ENCODE results near the gene GABBR1.
"Not testable (repeated sequence)": the region's sequence is repeated elsewhere in the genome, so short reads cannot be mapped to it uniquely, and the experiment has no call there.

The GABBR1 gene

GRCh38 chr6:29632789-29633533 lies at the start of gene GABBR1:
Gene GABBR1 (minus strand): TSS chr6:29633183. CDS start chr6:29632385, 798 bp downstream.
- peaks cover 54% of the 10 kb centered on the region for H3K4me1 Mint-ChIP-seq
- H3K27ac Mint-ChIP-seq: peak within 1 kb of the TSS; percentile 75 to 83
- peak within 1 kb of the TSS; percentile 86 to 89 for H3K4me3 Mint-ChIP-seq
- DNase-seq (peak; percentile 44 to 48), ATAC-seq (peak; percentile 77)
- H3K9me3 Mint-ChIP-seq: no peaks in the 10 kb centered on the region
- H3K27me3 Mint-ChIP-seq: peaks cover 14% of the 10 kb centered on the region

GRCh38 chr6:29681811-29682210 lies 48.8 kb upstream of the GABBR1 start:
- Mint-ChIP-seq H3K27ac (no peak overlapping the region), H3K4me3 (no peak overlapping the region), H3K4me1 (peaks cover 35% of the 10 kb centered on the region), H3K27me3 (peaks cover 19% of the 10 kb centered on the region), H3K9me3 (no peaks in the 10 kb centered on the region)
- ATAC-seq: no peak
- no peak for DNase-seq

GRCh38 chr6:29680904-29681303 lies 47.9 kb upstream of the GABBR1 start, which contains the start of gene ZFP57:
Gene ZFP57 (minus strand): TSS chr6:29681152. CDS start chr6:29677003, 4,149 bp downstream.
- no peak for DNase-seq

GRCh38 chr6:29680416-29680815 lies 47.4 kb upstream of the GABBR1 start:
- no peaks in the 10 kb centered on the region for H3K9me3 Mint-ChIP-seq
- peak overlapping the region in 1 of 2 donors; percentile 34 for H3K27ac Mint-ChIP-seq
- peaks cover 19% of the 10 kb centered on the region for H3K27me3 Mint-ChIP-seq
- peak overlapping the region; percentile 55 to 82 for H3K4me3 Mint-ChIP-seq
- DNase-seq (no peak), ATAC-seq (no peak)
- H3K4me1 Mint-ChIP-seq: peaks cover 39% of the 10 kb centered on the region

More at GRCh38 chr6:29680904-29681303, 47.9 kb upstream of the GABBR1 start, which contains the start of gene ZFP57:
- H3K27me3 Mint-ChIP-seq: peaks cover 19% of the 10 kb centered on the region
- no peaks in the 10 kb centered on the region for H3K9me3 Mint-ChIP-seq
- H3K4me3 Mint-ChIP-seq: peak within 1 kb of the TSS; percentile 55 to 82
- peak within 1 kb of the TSS; percentile 33 to 34 for H3K27ac Mint-ChIP-seq
- peaks cover 39% of the 10 kb centered on the region for H3K4me1 Mint-ChIP-seq
- ATAC-seq: no peak

GRCh38 chr6:29679962-29680361 lies 47.0 kb upstream of the GABBR1 start:
- Mint-ChIP-seq H3K4me1 (peaks cover 39% of the 10 kb centered on the region), H3K4me3 (peak overlapping the region; percentile 55 to 82), H3K27me3 (peaks cover 19% of the 10 kb centered on the region), H3K9me3 (no peaks in the 10 kb centered on the region), H3K27ac (no peak overlapping the region)
- ATAC-seq (no peak), DNase-seq (no peak)

- Mint-ChIP-seq H3K9me3 (no peaks in the 10 kb centered on the region), H3K27ac (no peak overlapping the region)
Observed at GRCh38 chr6:29678114-29678513, 45.1 kb upstream of the GABBR1 start.

GRCh38 chr6:29676981-29677601 lies 44.1 kb upstream of the GABBR1 start:
- Mint-ChIP-seq H3K4me3 (no peak overlapping the region), H3K27me3 (peaks cover 24% of the 10 kb centered on the region), H3K9me3 (no peaks in the 10 kb centered on the region), H3K27ac (peak overlapping the region in 1 of 2 donors; percentile 78), H3K4me1 (peaks cover 32% of the 10 kb centered on the region)
- DNase-seq (no peak), ATAC-seq (no peak)

More at GRCh38 chr6:29678114-29678513, 45.1 kb upstream of the GABBR1 start:
- no peak overlapping the region for H3K4me3 Mint-ChIP-seq
- H3K4me1 Mint-ChIP-seq: peaks cover 32% of the 10 kb centered on the region
- peaks cover 19% of the 10 kb centered on the region for H3K27me3 Mint-ChIP-seq
- ATAC-seq (peak; percentile 50), DNase-seq (no peak)

GRCh38 chr6:29675561-29675960 lies 42.6 kb upstream of the GABBR1 start:
- Mint-ChIP-seq H3K27me3 (peaks cover 29% of the 10 kb centered on the region), H3K4me1 (peaks cover 31% of the 10 kb centered on the region), H3K9me3 (no peaks in the 10 kb centered on the region), H3K27ac (no peak overlapping the region), H3K4me3 (no peak overlapping the region)
- no peak for ATAC-seq
- DNase-seq: no peak

GRCh38 chr6:29674008-29674407 lies 41.0 kb upstream of the GABBR1 start:
- no peak overlapping the region for H3K27ac Mint-ChIP-seq
- no peak overlapping the region for H3K4me3 Mint-ChIP-seq
- ATAC-seq: no peak
- peaks cover 19% of the 10 kb centered on the region for H3K4me1 Mint-ChIP-seq
- no peaks in the 10 kb centered on the region for H3K9me3 Mint-ChIP-seq
- peaks cover 23% of the 10 kb centered on the region for H3K27me3 Mint-ChIP-seq
- DNase-seq: no peak

GRCh38 chr6:29673161-29673560 lies 40.2 kb upstream of the GABBR1 start:
- ATAC-seq: no peak
- H3K9me3 Mint-ChIP-seq: no peaks in the 10 kb centered on the region

GRCh38 chr6:29672116-29672515 lies 39.1 kb upstream of the GABBR1 start:
- H3K27ac Mint-ChIP-seq, H3K9me3 Mint-ChIP-seq, H3K4me1 Mint-ChIP-seq, ATAC-seq, H3K4me3 Mint-ChIP-seq, DNase-seq: not testable (repeated sequence)
- peaks cover 39% of the 10 kb centered on the region for H3K27me3 Mint-ChIP-seq

More at GRCh38 chr6:29673161-29673560, 40.2 kb upstream of the GABBR1 start:
- peaks cover 30% of the 10 kb centered on the region for H3K27me3 Mint-ChIP-seq
- no peak overlapping the region for H3K4me3 Mint-ChIP-seq
- peaks cover 16% of the 10 kb centered on the region for H3K4me1 Mint-ChIP-seq
- no peak overlapping the region for H3K27ac Mint-ChIP-seq
- no peak for DNase-seq

GRCh38 chr6:29671026-29671425 lies 38.0 kb upstream of the GABBR1 start:
- H3K4me3 Mint-ChIP-seq: no peak overlapping the region
- H3K27me3 Mint-ChIP-seq: peaks cover 39% of the 10 kb centered on the region
- H3K9me3 Mint-ChIP-seq: no peaks in the 10 kb centered on the region
- no peak for DNase-seq
- no peak overlapping the region for H3K27ac Mint-ChIP-seq
- ATAC-seq: no peak
- no peaks in the 10 kb centered on the region for H3K4me1 Mint-ChIP-seq

- H3K4me3 Mint-ChIP-seq: no peak overlapping the region
- peaks cover 47% of the 10 kb centered on the region for H3K27me3 Mint-ChIP-seq
- no peak for DNase-seq
- H3K4me1 Mint-ChIP-seq: no peaks in the 10 kb centered on the region
- ATAC-seq: no peak
- no peak overlapping the region for H3K27ac Mint-ChIP-seq
- no peaks in the 10 kb centered on the region for H3K9me3 Mint-ChIP-seq
Observed at GRCh38 chr6:29667158-29667557, 34.2 kb upstream of the GABBR1 start.

GRCh38 chr6:29666826-29667130 lies 33.8 kb upstream of the GABBR1 start:
- Mint-ChIP-seq H3K4me1 (no peaks in the 10 kb centered on the region), H3K27me3 (peaks cover 47% of the 10 kb centered on the region), H3K4me3 (no peak overlapping the region), H3K9me3 (no peaks in the 10 kb centered on the region), H3K27ac (no peak overlapping the region)
- ATAC-seq (no peak), DNase-seq (no peak)

GRCh38 chr6:29665942-29666825 lies 33.2 kb upstream of the GABBR1 start:
- no peak overlapping the region for H3K27ac Mint-ChIP-seq
- DNase-seq: no peak
- no peak for ATAC-seq
- no peaks in the 10 kb centered on the region for H3K4me1 Mint-ChIP-seq
- no peaks in the 10 kb centered on the region for H3K9me3 Mint-ChIP-seq
- no peak overlapping the region for H3K4me3 Mint-ChIP-seq
- H3K27me3 Mint-ChIP-seq: peaks cover 48% of the 10 kb centered on the region

Data from stimulated activated naive CD8-positive, alpha-beta T cell treated with anti-CD3 and anti-CD28 coated beads, Interleukin-15, amount 100 ng/mL, for 72 hours (primary cell).